ENCODE measurements around the gene ANKRD34A. TPM values are rescaled to one million over a fixed set of nuclear protein-coding genes. Genes with fewer than 3 reads are reported as not detected.

Gene ANKRD34A
- total RNA-seq, 1 donor from 2014 or later, result 0.94 TPM

GRCh38 chr1:145918992-145919939, 45.1 kb downstream of the ANKRD34A start:
- peaks cover 26% of the 10 kb centered on the region for H3K4me1 Mint-ChIP-seq (ENCODE audit: unreplicated experiment)

GRCh38 chr1:145918144-145918991, 46.0 kb downstream of the ANKRD34A start, which contains the start of gene PEX11B:
TSS of gene PEX11B (minus strand) at chr1:145918717. CDS start at chr1:145918688, 29 bp downstream.
- Mint-ChIP-seq H3K27ac (peak within 1 kb of the TSS; percentile 97), H3K9me3 (no peaks in the 10 kb centered on the region), H3K4me1 (ENCODE audit: unreplicated experiment) (peaks cover 26% of the 10 kb centered on the region), H3K36me3 (no peaks in the 10 kb centered on the region), H3K4me3 (peak within 1 kb of the TSS; percentile 97), H3K27me3 (no peaks in the 10 kb centered on the region)
- TF ChIP-seq CTCF (conservative IDR thresholded peaks at IDR 0.05), result no peak
- DNase-seq (ENCODE audit: extremely low spot score, unreplicated experiment), result peak; percentile 87

More at GRCh38 chr1:145918992-145919939, 45.1 kb downstream of the ANKRD34A start:
- Mint-ChIP-seq H3K27me3 (no peaks in the 10 kb centered on the region), H3K9me3 (no peaks in the 10 kb centered on the region), H3K27ac (peak overlapping the region; percentile 97), H3K36me3 (no peaks in the 10 kb centered on the region), H3K4me3 (peak overlapping the region; percentile 97)
- no peak for TF ChIP-seq CTCF (conservative IDR thresholded peaks at IDR 0.05)
- no peak for DNase-seq (ENCODE audit: extremely low spot score, unreplicated experiment)

- H3K36me3 Mint-ChIP-seq, result no peaks in the 10 kb centered on the region
- H3K4me3 Mint-ChIP-seq, result peak overlapping the region; percentile 97
- peak overlapping the region; percentile 97 for H3K27ac Mint-ChIP-seq
- no peaks in the 10 kb centered on the region for H3K9me3 Mint-ChIP-seq
- no peak for DNase-seq (ENCODE audit: extremely low spot score, unreplicated experiment)
- no peak for TF ChIP-seq CTCF (conservative IDR thresholded peaks at IDR 0.05)
- no peaks in the 10 kb centered on the region for H3K27me3 Mint-ChIP-seq
- peaks cover 26% of the 10 kb centered on the region for H3K4me1 Mint-ChIP-seq (ENCODE audit: unreplicated experiment)
These were observed 46.8 kb downstream of the ANKRD34A start for GRCh38 chr1:145917595-145917994.

- H3K27ac Mint-ChIP-seq, result peak overlapping the region; percentile 73
- no peaks in the 10 kb centered on the region for H3K9me3 Mint-ChIP-seq
- no peak for DNase-seq (ENCODE audit: extremely low spot score, unreplicated experiment)
These were observed 47.6 kb downstream of the ANKRD34A start for GRCh38 chr1:145916745-145917144.

More at GRCh38 chr1:145916745-145917144, 47.6 kb downstream of the ANKRD34A start:
- Mint-ChIP-seq H3K36me3 (no peaks in the 10 kb centered on the region), H3K4me1 (ENCODE audit: unreplicated experiment) (peaks cover 26% of the 10 kb centered on the region), H3K27me3 (no peaks in the 10 kb centered on the region), H3K4me3 (peak overlapping the region; percentile 97)
- TF ChIP-seq CTCF (conservative IDR thresholded peaks at IDR 0.05), result no peak
